Measurements from ENCODE around the gene DVL2.

DVL2 gene

GRCh38 chr17:7177954-7178477, 56.3 kb downstream of the DVL2 start:
- H3K27me3 Mint-ChIP-seq (ENCODE audit: low read depth), result no peaks in the 10 kb centered on the region
- no peak overlapping the region for H3K4me3 Mint-ChIP-seq
- H3K36me3 Mint-ChIP-seq (ENCODE audit: low read depth), result no peaks in the 10 kb centered on the region
- H3K4me1 Mint-ChIP-seq, result no peaks in the 10 kb centered on the region
- no peaks in the 10 kb centered on the region for H3K9me3 Mint-ChIP-seq
- TF ChIP-seq CTCF (IDR thresholded peaks at IDR 0.05; ENCODE audit: unreplicated experiment in 3 of 3), result no peak
- H3K27ac Mint-ChIP-seq, result peak overlapping the region in 1 of 3 experiments; percentile 36

- peaks cover 4% of the 10 kb centered on the region for H3K36me3 Mint-ChIP-seq (ENCODE audit: low read depth)
- TF ChIP-seq CTCF (IDR thresholded peaks at IDR 0.05; ENCODE audit: unreplicated experiment in 3 of 3), result peak; percentile 88 to 98 (median 96)
- H3K4me1 Mint-ChIP-seq, result no peaks in the 10 kb centered on the region
Measured at GRCh38 chr17:7177191-7177953, 56.9 kb downstream of the DVL2 start.

GRCh38 chr17:7176841-7177190, 57.5 kb downstream of the DVL2 start:
- Mint-ChIP-seq H3K4me3 (no peak overlapping the region), H3K4me1 (no peaks in the 10 kb centered on the region), H3K27ac (no peak overlapping the region), H3K27me3 (ENCODE audit: low read depth) (no peaks in the 10 kb centered on the region), H3K36me3 (ENCODE audit: low read depth) (peaks cover 7% of the 10 kb centered on the region), H3K9me3 (peaks cover 4% of the 10 kb centered on the region)
- TF ChIP-seq CTCF (IDR thresholded peaks at IDR 0.05; ENCODE audit: unreplicated experiment in 3 of 3), result no peak

More at GRCh38 chr17:7177191-7177953, 56.9 kb downstream of the DVL2 start:
- no peak overlapping the region for H3K4me3 Mint-ChIP-seq
- peak overlapping the region in 1 of 3 experiments; percentile 36 for H3K27ac Mint-ChIP-seq
- no peaks in the 10 kb centered on the region for H3K27me3 Mint-ChIP-seq (ENCODE audit: low read depth)
- peaks cover 4% of the 10 kb centered on the region for H3K9me3 Mint-ChIP-seq

GRCh38 chr17:7176107-7176840, 58.0 kb downstream of the DVL2 start:
- TF ChIP-seq CTCF (IDR thresholded peaks at IDR 0.05; ENCODE audit: unreplicated experiment in 3 of 3), result no peak
- H3K9me3 Mint-ChIP-seq, result peaks cover 5% of the 10 kb centered on the region
- no peaks in the 10 kb centered on the region for H3K27me3 Mint-ChIP-seq (ENCODE audit: low read depth)
- H3K4me1 Mint-ChIP-seq, result no peaks in the 10 kb centered on the region
- H3K4me3 Mint-ChIP-seq, result no peak overlapping the region
- peaks cover 7% of the 10 kb centered on the region for H3K36me3 Mint-ChIP-seq (ENCODE audit: low read depth)
- H3K27ac Mint-ChIP-seq, result no peak overlapping the region
